GM18505 (cell line): ENCODE results near the gene IL27RA.

Experiments used
- ATAC-seq: cut with Tn5 transposase; IDR thresholded peaks from one replicate; pipeline ENCODE4 v1.9.1; 2021; ENCODE audit not compliant: unreplicated experiment
- POLR2A ChIP-seq: IDR thresholded peaks from 4 replicates; pipeline ENCODE4 v1.6.1; 2011; ENCODE audit warnings: borderline replicate concordance; ENCODE audit not compliant: insufficient read depth, insufficient read length; ENCODE audit errors: extremely low read depth

IL27RA gene

DNA sequence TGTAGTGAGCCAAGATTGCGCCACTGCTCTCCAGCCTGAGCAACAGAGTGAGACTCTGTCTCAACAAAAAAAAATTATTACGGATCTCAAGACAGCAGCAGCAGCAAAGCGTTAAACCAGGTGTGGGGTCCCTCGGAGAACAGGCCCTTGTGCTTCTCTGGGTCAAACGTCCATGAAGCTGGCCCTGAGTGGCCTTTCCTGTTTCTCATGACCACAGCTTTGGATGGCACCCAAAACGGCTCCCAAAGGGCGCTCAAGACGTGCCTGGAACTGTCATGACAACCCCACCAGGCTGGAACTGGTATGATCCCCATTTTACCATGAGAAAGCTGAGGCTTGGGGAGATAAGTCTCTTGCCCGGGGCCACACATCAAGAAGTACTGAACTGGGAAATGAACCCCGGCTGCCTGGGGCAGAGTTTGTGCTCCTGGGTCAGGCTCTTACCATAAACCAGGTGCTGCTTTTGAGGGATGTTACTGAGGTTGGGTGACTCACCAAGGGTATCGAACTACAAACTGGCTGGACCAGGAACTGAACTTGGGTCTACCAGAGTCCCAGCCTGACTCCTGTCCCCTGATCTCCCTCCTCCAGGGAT, 70.6 kb downstream of the IL27RA start:
- ATAC-seq, result no peak
- no peak for TF ChIP-seq POLR2A

GRCh38 chr19:14102756-14103155, 71.2 kb downstream of the IL27RA start:
- ATAC-seq, result no peak
- no peak for TF ChIP-seq POLR2A
